ENCODE measurements around the gene TCL1B.

TCL1B gene

DNA sequence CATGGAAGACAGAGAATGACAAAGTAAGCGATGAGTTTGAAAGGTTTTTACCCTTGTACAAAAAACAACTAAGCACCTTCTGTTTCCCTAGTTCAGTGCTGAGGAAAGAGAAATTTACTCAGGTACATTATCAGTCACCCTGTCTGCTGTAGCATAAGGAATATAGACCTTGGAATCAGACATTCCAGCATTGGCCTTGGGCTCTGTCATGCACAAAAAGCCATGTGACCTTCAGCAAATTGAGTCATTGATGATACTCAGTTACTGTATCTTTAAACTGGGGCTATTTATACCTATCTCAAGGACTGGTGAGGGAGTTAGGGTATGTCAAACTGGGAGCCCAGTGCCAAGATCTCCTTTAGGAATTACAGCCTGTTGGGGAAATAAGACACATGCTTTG lies 47.0 kb downstream of the TCL1B start:
- H3K4me3 ChIP-seq (ENCODE audit: severe bottlenecking): no peak overlapping the region
- H3K36me3 ChIP-seq (ENCODE audit: low read depth): no peaks in the 10 kb centered on the region
- H3K4me1 ChIP-seq (ENCODE audit: insufficient read depth, poor library complexity, severe bottlenecking): no peaks in the 10 kb centered on the region
- H3K27ac ChIP-seq (ENCODE audit: poor library complexity, severe bottlenecking): no peak overlapping the region
- H3K27me3 ChIP-seq (ENCODE audit: insufficient read depth, poor library complexity, severe bottlenecking): peaks cover 11% of the 10 kb centered on the region
- H3K9me3 ChIP-seq (ENCODE audit: severe bottlenecking): no peaks in the 10 kb centered on the region
- ATAC-seq (ENCODE audit: low read depth) (no peak), DNase-seq (ENCODE audit: low spot score) (no peak)
- TF ChIP-seq, protein P1, sequence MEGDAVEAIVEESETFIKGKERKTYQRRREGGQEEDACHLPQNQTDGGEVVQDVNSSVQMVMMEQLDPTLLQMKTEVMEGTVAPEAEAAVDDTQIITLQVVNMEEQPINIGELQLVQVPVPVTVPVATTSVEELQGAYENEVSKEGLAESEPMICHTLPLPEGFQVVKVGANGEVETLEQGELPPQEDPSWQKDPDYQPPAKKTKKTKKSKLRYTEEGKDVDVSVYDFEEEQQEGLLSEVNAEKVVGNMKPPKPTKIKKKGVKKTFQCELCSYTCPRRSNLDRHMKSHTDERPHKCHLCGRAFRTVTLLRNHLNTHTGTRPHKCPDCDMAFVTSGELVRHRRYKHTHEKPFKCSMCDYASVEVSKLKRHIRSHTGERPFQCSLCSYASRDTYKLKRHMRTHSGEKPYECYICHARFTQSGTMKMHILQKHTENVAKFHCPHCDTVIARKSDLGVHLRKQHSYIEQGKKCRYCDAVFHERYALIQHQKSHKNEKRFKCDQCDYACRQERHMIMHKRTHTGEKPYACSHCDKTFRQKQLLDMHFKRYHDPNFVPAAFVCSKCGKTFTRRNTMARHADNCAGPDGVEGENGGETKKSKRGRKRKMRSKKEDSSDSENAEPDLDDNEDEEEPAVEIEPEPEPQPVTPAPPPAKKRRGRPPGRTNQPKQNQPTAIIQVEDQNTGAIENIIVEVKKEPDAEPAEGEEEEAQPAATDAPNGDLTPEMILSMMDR (IDR thresholded peaks at IDR 0.05; ENCODE audit: poor library complexity, severe bottlenecking): no peak

DNA sequence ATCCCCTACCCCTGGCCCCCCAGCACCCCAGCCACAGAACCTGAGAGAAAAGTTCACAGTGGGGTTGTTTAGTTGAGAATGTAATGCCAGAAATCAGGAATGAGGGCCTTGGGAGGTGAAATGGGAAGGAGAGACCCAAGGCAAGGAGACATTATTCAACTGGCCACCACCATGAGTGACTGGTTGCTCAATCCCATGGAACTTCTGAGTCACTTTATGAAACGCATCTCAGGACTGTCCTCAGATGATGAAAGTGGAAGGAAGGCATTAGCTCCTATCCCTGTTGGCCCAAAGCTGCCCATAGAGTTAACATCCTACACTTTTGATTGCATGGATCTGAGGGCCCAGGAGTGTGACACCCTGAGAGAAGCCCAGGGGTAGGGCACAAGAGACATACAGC lies 53.1 kb downstream of the TCL1B start:
- no peak overlapping the region for H3K27ac ChIP-seq (ENCODE audit: poor library complexity, severe bottlenecking)
- peaks cover 5% of the 10 kb centered on the region for H3K27me3 ChIP-seq (ENCODE audit: insufficient read depth, poor library complexity, severe bottlenecking)
- no peaks in the 10 kb centered on the region for H3K9me3 ChIP-seq (ENCODE audit: severe bottlenecking)
- DNase-seq (ENCODE audit: low spot score) (no peak), ATAC-seq (ENCODE audit: low read depth) (no peak)
- H3K4me1 ChIP-seq (ENCODE audit: insufficient read depth, poor library complexity, severe bottlenecking): peaks cover 11% of the 10 kb centered on the region
- TF ChIP-seq, protein P1 (IDR thresholded peaks at IDR 0.05; ENCODE audit: poor library complexity, severe bottlenecking): no peak
- H3K36me3 ChIP-seq (ENCODE audit: low read depth): no peaks in the 10 kb centered on the region
- no peak overlapping the region for H3K4me3 ChIP-seq (ENCODE audit: severe bottlenecking)

DNA sequence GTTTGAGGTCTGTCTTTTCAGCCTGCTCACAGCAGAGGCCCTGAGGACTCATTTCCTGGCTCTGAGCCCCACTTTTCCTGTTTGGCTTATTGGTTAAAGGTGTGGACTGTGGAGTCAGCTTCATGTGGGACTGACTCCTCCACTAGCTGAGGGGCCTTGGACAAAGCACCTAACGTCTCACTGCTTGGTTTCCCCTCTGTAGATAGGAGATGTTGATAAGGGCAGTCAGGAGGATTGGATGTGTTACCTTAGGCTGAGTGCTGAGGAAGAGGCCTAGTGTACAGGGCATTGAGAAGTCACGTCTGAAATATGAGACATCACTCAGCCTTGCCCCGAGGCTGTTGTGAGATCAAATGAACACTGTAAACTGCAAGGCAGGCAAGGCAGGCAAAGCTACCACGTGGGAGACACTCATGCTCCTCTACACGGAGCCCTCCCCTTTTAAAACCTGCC lies 54.8 kb downstream of the TCL1B start:
- Histone ChIP-seq H3K9me3 (ENCODE audit: severe bottlenecking) (no peaks in the 10 kb centered on the region), H3K27me3 (ENCODE audit: insufficient read depth, poor library complexity, severe bottlenecking) (peaks cover 3% of the 10 kb centered on the region), H3K36me3 (ENCODE audit: low read depth) (no peaks in the 10 kb centered on the region), H3K4me3 (ENCODE audit: severe bottlenecking) (no peak overlapping the region), H3K27ac (ENCODE audit: poor library complexity, severe bottlenecking) (peak overlapping the region; percentile 21), H3K4me1 (ENCODE audit: insufficient read depth, poor library complexity, severe bottlenecking) (peaks cover 11% of the 10 kb centered on the region)
- ATAC-seq (ENCODE audit: low read depth) (peak; percentile 98), DNase-seq (ENCODE audit: low spot score) (peak; percentile 82)
- TF ChIP-seq, protein P1 (IDR thresholded peaks at IDR 0.05; ENCODE audit: poor library complexity, severe bottlenecking): no peak

DNA sequence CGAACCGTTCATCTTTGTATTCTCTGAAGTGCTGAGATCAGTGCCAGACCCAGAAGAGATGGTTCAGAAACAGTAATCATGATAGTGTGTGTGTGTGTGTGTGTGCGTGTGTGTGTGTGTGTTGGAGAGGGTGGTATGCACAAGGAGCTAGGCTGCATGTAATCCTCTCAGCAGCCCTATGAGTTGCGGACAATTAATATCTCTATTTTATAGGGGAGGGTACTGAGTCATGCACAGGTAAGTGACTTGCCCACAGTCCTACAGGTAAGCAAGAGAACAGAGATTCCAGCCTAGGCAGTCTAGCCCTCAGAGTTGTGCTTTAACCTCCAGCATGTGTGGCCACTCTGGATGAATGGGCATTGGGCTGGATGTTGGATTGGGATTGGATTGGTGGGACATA lies 55.6 kb downstream of the TCL1B start:
- Histone ChIP-seq H3K36me3 (ENCODE audit: low read depth) (no peaks in the 10 kb centered on the region), H3K9me3 (ENCODE audit: severe bottlenecking) (no peaks in the 10 kb centered on the region), H3K4me3 (ENCODE audit: severe bottlenecking) (no peak overlapping the region), H3K27ac (ENCODE audit: poor library complexity, severe bottlenecking) (no peak overlapping the region), H3K27me3 (ENCODE audit: insufficient read depth, poor library complexity, severe bottlenecking) (peaks cover 7% of the 10 kb centered on the region), H3K4me1 (ENCODE audit: insufficient read depth, poor library complexity, severe bottlenecking) (peaks cover 11% of the 10 kb centered on the region)
- ATAC-seq (ENCODE audit: low read depth): no peak
- TF ChIP-seq, protein P1 (IDR thresholded peaks at IDR 0.05; ENCODE audit: poor library complexity, severe bottlenecking): no peak
- no peak for DNase-seq (ENCODE audit: low spot score)

All from RWPE2 (cell line).